Stimulated activated naive CD4-positive, alpha-beta T cell treated with Interleukin-2 at 50 U/mL for 16 hours (primary cell): ENCODE results near the gene RPRD1B.

ENCODE experiments used
- DNase-seq: peaks from one replicate; lab custom pipeline; 2025; lab: John Stamatoyannopoulos, UW

The RPRD1B gene, protein sequence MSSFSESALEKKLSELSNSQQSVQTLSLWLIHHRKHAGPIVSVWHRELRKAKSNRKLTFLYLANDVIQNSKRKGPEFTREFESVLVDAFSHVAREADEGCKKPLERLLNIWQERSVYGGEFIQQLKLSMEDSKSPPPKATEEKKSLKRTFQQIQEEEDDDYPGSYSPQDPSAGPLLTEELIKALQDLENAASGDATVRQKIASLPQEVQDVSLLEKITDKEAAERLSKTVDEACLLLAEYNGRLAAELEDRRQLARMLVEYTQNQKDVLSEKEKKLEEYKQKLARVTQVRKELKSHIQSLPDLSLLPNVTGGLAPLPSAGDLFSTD

DNA sequence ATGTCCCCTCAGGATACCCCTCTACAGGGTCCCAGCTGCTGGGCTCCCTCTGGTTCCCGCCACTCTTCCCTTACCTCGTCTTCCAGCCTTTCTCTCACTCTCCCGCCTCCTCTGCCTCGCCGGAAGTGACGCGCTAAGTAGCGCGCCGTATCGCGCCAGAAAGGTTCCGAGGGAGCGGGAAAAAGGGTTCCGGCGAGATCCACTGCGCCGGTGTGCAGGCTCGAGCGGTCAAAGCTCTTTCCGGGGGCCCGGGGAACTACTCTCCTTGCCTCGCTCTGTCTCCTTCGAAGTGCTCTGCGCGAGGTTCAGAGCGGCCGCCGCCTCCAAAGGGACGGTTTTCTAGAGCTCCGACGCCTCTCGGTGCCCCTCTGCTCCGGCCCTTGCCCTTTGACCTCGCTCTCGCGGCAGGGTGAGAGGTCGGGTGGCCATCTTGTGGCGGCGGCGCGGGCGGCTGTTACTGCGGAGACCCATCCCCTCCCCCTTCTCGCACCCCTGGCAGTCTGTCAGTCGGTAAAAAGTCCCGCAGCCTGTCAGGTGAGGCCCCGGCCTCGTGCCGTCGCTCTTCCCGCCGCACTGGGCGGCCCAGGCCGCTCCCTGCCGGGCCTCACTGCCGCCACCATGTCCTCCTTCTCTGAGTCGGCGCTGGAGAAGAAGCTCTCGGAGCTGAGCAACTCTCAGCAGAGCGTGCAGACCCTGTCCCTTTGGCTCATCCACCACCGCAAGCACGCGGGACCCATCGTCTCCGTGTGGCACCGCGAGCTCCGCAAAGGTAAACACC, at the start of gene RPRD1B, which contains the start of gene TTI1:
RPRD1B (plus strand) TSS at position 417 of the 778 bp plus-strand sequence; CDS start at position 619, 202 bp downstream.
TTI1 (minus strand) TSS at position 127 of the 778 bp plus-strand sequence. CDS start 19,640 bp downstream, outside the sequence.
- peak; percentile 83 for DNase-seq

DNA sequence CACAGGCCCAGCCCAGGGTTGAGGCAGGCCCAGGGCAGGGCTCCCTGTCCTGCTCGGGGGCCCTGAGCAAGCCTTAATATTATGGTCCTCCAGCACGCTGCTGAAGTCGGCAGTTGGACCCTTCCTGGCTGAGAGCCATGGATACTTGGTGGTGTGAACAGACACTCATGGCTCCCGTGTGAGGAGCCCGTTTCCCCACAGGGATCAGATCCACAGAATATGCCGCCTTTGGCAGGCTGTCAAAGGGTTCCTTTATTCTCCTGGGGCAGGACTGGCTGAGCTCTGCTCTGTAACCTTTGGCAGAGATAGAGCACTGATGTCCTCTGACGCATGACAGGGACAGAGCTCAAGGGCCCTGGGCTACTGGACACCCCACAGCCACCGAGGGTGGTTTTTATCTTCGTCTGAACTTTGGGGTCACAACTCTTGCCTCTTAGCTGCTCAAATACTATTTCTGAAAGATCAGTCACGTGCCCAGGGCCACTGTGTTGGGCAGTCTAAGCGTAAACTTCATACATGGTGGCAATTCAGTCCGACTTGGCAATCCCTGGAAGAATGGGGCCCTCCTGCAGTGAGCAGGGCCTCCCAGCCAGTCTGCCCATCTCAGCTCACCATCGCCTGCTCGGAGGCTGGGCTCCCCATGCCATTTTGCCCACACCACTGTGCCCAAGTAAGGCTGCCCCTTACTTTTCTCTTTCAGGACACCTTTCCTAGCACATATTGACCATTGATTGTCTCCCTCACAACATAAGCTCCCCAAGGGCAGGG, 49.3 kb upstream of the RPRD1B start:
- no peak for DNase-seq

DNA sequence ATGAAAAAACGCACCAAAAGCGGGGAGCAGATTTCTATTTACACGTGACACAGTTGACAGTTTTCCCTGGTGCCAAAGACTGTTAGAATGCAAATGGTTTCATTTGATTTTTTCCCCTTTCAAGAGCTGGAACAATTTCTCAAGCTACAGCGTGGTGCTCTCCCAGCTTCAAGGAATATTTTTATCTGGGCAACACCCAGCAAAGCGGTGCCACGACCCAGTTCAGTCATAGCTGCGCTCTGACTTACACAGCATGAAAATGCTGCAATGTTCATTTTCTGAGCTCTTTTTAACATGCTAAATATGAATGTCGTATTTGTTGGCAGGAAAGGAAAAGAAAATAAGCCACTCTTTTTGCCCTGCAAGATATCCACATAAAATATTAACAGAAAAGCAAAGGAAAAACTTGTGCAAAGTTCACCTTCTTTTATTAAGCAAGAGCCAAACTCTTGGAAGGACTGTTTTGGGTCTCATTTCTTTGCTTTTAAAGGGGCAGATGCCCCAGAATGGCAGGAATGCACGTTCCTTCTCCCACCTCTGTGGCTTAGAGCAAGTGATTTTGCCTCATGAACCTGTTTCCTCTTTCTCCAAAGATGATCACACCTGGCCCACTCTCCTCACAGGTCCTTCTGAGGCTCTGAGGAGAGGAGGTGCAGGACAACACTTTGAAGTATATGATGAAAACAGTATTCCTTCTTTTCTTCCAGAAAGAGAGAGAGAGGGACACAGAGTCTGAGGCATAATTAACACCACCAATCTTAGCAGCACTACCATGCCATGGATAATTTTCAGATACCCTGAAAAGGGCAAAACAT, 47.3 kb upstream of the RPRD1B start:
- no peak for DNase-seq

DNA sequence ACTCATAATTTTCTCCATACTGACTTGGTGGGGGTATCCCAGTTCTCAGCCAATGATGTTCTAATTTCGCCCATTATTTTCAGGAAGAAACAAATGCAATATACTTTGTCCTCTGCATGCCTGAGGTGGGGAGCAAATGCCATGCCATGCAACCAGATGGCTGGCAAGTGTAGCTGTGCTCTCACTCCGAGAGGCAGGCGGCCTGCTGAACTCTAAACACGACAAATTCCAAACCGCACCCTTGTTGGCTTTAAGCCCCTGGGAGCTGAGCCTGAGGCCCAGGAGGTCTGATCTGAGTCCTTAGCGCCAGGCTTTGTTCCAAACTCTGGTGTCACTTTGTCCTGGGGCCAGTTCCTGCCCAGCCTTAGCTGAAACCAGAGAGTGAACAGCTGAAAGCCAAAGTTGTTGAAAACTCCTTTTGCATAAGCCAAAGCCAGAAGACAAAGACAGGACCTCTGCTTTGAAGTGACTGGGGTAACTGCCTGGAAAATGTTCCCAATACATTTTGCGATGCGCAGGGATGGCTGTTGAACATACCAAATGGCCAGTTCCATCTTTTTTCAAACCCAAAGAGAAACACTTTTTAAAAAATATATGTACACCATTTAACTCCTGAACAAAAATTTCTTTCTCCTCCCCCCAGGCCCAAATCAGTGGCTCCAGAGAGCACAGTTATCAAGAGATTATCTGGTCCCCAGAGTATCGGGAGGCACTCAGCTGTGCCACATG, 46.5 kb upstream of the RPRD1B start:
- no peak for DNase-seq

DNA sequence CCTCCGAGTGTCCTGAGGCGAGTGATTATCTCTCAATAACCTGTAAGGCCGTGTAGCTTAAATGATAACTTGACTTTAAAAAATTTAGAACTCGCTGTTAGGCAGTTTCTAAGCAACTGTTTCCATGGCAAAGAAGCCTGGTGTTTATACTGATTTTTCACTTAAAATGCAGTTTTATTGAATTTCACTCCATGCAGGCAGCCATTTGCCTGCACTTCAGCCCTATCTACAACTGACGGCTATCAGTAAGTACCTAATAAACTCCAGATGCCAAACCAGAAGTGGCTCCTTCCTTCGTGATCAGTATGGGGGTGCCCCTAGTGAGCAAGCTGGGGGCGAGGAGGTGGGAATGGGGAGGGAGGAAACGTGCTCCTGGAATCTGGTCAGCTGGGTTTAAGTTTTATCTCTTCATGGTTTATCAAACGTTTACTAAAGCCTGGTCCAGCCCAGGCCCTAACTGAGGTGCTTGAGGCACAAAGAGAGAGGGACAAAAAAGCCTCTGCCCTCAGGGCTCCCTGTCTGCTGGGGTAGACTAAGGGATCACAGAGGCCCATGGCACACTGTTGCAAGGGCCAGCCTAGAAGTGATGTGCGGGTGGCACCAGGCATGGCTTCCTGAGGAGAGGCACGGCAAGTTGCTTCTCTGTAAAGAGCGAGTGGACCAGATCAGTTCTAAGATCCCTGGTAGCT, 45.8 kb upstream of the RPRD1B start:
- DNase-seq, result no peak

DNA sequence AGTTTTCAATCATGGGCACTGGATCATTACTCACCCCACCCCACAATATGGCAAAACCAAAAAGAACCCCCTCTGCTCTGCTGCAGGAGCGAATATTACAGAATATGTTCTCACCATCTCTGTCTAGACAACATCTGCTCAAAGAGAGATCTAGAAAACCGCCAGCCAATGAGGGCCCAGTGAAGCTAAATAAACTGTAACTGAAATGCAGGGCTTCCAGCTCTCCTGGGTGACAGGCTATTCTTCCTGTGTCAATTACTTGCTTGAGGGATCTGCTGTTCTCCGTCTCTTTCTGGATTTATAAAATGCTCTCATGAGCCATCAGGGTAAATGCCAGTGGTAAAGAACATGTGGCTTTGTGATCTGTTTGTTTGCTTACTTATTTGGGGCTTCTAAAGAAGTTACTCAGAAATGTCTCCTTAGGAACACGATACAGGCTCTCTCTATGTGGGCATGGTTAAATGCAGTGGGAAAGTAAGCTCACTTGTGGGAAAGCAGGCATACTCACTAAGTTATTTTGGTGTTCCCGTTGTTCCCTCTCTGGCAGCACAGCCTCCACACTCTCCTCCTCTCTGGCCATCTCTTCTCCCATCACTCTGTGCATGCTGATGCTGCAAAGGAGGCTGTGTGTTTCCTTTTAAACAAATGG, 45.1 kb upstream of the RPRD1B start:
- DNase-seq, result no peak

DNA sequence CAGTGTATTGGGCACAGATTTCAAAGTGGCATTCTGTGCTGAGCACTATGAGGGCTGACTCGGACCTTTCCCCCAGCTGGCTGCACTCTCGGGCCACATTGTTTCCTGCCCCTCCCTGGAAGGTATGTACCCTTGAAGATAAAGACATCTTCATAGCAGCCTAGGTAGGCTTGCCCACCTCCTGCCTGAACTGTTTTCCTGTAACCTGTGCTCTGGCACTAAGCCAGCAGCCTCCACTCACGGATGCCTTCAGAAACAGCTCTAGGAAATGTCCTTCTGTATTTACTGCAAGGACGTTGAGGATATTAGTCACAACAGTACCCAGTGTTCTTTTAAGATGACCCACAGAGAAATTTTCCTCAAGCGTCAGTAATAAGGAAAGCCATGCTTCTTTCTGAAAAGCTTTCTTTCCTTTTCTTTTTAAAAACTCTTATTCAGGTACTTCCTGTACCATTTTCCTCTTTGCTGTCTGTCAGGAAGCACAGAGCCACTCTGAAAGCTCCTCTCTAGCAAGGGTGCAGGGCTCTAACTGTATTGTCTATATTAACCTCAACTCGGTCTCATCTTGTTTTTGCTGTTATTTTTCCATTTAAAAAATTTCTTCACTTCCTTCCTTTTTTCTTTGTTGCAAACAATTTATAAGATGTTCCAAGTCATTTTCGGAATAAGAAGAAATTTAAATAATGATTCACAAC, 43.8 kb upstream of the RPRD1B start:
- DNase-seq, result no peak

DNA sequence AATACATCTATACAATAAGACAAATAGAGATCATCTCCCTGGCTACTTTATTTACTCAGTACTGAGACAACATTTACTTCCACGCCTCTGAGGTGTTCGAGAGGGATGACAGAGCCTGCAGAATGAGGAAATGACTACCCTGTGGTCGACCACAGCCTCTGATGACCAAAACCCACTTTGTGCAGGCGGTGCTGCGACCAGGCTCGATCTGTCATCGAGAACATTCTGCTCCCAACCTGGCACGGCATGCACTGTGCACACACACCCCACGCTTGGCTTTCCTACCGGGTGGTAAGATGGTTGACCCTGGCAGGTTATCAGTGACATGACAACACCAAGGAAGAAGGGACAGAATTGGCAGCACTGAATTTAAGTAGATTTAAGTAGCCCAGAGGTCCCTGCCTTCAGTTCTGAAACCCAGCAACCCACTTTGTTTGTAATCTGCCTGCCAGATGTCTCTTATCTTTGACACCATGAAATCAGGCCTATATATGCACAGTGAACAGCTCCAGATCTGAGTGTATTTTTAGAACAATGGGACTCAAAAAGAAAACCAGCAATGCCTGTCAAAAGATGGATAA, 42.9 kb upstream of the RPRD1B start:
- DNase-seq, result peak; percentile 62

DNA sequence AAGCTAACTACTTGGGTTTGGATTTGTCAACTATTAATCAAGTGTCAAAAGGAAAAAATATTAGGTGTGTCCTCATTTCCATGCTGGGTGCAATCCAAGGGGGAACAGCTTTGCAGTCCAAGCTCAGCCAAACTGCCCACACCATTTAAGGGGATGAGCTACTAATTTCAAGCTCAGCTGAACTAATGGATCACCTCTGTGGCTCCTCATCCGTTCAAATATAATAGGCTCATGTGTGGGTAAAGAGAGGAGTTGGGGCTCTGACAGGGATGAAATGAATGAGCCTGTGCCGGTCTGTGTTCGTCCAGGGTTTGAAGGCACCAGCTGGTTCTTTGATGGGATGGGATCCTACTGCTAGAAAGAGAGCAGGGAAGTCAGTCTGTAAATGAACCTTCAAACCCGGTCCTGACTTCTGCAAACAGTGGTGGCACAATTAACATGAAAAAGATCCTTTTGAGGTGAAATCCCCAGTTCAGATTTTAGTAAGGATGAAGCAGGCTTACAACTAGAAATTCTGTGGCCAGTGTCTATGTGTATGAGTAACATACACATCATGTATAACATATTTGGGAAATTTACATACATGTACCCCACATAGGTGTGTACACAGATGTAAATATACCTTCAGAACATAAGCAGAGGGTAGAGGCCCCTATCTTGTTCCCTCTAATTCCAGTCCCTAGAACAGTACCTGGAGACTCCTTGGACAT, 42.2 kb upstream of the RPRD1B start:
- no peak for DNase-seq

DNA sequence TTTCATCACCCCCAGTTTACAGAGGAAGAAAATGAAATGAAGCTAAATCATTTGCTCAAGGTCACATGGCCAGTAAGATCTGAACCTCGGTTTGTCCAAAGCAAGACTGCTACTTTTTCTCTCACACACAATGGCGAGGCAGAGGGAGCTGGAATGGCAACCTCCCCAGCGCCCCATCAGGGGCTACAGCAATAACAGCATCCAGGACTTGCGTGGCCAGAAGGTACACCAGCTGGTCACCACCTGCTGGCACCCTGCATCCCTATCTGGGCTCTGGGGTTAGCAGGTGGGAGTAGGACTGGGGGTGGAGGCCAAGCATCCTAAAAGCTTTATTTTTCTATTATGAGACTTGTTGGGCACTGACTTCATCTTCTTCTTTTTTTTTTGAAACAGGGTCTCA, 41.6 kb upstream of the RPRD1B start:
- no peak for DNase-seq

DNA sequence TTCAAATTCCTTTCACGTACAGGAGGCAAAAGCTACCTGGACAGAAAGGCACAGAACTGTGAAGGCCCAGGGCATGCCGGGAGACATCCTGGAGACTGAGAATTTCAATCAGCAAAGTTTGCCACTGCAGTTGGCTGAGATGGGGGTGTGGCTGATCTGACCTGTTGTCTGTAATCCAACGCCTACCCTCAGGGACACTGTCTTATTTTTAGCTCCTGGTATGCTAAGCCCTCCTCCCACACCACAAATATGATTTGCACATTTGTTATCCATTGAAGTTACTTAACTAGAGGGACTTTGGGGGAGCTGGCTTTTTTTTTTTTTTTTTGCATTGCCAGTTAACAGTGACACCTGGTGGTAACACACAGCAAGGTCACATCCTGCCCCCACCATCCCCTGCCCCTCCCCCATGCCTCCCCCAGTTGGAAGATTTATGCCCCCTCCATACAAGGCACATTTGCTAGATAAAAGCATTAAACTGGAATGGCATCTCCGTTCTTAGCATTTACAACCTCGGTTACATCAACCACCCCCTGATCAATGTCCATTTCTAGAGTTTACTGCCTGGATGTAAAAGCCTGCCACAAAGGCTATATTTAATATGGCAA, 40.6 kb upstream of the RPRD1B start:
- DNase-seq, result no peak

DNA sequence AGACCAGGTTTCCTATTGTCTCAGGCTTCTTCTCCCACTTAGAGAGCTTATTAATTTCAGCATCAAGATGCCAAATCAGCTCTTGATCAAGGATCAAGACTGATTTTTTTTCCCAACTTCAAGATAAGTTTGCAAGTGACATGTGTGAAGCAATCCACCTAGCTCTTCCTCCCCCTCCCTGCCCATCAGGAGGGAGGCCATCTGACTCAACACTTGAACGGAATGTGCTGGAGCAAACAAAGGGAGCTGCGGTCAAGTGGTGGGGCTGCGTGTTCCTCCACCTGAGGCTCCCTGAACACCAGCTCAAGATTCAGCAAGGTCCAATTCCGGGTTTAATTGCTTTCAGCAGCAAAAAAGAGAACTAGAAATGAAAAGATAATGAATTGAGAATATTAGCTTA, 39.0 kb upstream of the RPRD1B start:
- DNase-seq, result no peak

DNA sequence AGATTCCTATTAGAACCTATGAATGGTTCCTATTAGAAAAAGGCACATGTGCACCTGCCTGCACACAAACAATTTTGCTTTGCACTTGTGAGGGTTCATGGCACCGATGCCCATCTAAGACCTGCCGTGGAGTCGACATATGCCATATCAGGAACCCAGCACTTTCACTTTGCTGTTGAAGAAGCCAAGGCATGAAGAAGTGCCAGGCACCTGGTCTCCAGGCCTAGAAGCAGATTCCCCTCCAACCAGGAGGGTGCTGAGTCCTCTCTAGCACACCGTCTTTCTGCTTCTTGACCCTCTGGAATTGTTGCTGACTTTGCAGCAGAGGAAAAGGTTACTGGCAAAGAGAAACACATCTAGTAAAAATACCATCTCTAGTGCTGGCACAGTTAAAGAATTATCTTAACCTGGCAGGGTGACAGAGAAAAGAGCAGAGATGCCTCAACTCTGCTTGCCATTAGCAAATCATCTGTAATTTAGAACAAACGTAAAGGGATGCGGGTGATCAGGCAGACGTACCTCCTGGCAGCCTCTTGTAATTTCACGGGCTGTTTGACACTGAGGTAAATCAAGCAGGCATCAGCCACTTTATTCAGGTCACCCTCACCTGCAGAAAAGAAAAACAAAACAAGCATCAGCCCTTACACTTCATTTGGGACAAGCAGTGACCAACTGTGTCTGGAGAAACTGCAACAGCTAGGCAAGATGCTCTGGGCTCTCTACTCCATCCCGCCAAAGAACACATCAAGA, 37.5 kb upstream of the RPRD1B start:
- DNase-seq, result no peak

DNA sequence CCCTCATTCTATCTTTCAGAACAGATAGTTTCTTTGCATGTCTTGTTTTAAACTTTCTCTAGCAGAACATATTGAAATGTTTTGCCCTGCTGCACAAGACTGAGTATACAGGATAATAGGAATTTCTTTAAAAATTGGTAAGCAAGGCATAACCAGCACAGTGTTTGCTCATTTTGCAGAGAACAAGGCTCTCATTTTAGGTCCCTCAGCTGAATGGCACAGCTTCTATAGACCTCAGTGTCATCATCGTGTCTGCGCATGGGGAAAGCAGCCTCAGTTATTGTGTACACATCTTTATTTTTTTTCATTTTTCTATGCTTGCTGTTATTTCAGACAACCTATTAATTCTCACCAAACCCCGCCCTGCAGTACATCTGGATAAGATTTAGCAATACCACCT, 36.0 kb upstream of the RPRD1B start:
- DNase-seq, result no peak

DNA sequence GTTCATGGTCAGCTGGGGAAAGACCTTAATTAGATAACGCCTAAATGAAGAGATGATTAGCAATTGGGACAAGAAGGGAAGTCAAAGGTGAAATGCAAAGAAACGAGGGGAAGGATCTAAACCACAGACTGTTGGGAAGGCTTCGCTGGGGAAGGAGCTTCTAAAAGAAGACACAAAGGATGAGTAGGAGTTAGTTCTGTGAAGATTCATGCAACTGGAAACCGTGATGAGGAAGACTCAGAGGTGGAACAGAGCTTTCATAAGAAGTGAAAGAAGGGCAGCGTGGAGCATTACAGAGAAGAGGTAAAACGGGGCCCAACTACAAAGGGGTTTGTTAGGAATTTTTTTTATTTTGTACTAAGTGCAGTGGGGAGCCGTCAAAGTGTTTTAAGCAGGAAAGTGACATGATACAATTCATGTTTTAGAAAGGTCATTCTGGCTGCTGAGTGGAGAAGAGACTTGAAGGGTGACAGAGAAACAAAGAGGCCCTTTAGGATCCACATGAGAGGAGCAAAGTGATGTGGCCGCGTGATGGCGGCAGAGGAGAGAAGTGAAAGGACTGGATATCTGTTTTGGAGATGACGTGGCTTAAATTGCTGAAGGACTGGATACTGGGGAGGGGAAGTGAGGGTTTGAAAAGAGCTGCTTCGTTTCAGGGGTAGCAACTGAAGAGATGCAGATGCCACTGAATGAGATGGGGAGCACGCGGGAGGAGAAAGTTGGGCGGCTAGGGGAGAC, 33.9 kb upstream of the RPRD1B start:
- no peak for DNase-seq

DNA sequence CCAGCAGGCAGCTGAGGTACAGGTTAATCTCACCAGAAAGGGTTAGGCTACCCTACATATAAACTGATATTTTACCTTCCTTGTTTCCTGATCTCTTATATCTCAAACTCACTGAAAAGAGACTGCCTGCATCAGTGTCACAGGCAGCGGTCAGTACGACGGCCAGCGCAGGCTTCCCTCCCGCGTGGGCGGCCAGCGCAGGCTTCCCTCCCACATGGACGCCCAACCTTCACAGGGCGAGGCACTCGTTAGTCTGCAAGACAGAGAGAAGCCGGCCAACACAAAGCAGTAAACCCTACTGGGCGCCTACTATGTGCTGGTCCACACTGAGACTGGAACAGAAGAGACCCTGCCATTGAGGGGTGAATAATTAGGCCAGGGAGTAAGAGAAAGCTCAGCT, 33.3 kb upstream of the RPRD1B start:
- no peak for DNase-seq
